GM11168 (cell line): ENCODE measurements around the gene TAF1B.

ENCODE experiments used
- in situ Hi-C: fragments of 300-500 bp; cut with MboI; formaldehyde crosslinking; loops from one replicate; pipeline ENCODE4 v1.12.0; 2022; ENCODE audit warnings: low sequenced_read_pairs; ENCODE audit not compliant: unreplicated experiment

Gene TAF1B

DNA sequence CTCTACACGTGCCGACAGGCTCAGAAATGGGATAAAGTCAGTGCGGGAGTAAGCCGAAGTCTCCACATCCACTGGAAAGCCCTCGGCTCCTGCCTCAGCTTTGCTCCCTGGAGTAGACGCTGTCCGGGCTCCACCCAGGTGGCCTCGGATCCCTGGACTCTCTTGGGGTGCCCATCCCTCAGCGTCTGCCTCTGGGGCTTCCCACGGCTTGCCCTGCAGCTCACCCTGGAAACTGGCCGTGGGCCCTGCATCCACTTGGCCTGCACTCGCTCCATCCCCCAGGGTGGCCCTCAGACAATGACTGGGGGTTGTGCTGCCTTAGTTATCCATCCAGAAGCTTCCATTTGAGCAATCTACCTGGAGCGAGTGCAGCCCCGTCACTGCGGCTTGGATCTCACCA lies 36.2 kb upstream of the TAF1B start:
- in situ Hi-C loops, result loop anchor here (25.0 kb wide), 1 partner anchor 230 kb away; the partner anchor contains the start of gene KLF11

DNA sequence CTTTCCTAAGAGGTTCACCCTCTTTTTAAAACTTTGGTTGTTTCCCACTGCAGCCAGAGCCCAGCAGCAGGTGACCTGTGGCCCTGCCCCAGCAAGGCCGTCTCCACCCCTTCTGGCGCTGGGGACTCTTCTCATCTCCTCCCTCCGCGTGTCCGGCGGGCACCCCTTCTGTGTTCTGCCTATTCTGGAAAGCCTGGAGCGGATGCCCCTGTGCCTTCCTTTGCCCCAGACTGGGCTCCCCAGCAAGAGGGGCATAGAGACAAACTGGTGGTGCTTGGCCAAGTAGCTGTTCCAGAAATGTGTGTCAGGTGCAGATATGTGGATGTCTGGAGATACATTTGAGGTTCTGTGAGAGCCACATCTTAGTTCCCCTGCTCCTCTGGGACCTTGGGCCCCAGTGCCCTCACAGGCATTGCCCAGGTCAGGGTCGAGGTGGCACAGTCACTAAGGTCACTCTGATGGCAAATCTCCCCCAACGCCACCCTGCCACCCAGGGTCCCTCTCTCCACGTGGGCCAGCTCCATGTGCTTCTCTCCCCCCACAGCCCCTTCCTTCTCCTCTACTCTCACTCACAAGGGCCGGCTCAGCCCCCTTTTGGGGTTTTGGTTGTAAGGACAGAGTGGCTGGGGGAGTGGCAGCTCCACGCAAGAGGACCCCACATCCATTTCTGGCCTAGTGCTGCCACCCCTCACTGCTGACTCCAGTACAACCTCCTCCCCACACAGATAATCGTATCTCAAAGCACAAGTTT lies 35.5 kb upstream of the TAF1B start:
- in situ Hi-C loops, result loop anchor here (25.0 kb wide), 1 partner anchor 230 kb away; the partner anchor contains the start of gene KLF11

- in situ Hi-C loops, result loop anchor here (25.0 kb wide), 1 partner anchor 229 kb away; the partner anchor contains the start of gene KLF11
These were observed 34.8 kb upstream of the TAF1B start for GRCh38 chr2:9808334-9809063.

DNA sequence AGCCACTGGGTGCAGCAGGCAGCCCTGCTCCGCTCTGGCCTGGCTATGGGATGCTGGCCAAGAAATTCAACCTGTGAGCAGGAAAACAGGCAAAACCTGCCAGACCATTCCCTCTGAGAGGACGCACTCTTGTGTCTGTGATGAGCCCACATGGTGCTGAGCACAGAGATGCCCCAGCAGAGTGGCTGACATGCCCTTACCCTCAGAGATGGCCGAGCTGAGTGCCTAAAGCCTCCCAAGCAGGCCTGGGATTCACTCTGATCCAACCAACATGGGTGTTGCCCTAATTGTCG lies 34.3 kb upstream of the TAF1B start:
- in situ Hi-C loops, result loop anchor here (25.0 kb wide), 1 partner anchor 228 kb away; the partner anchor contains the start of gene KLF11

- in situ Hi-C loops, result loop anchor here (25.0 kb wide), 1 partner anchor 228 kb away; the partner anchor contains the start of gene KLF11
These were observed 33.7 kb upstream of the TAF1B start for GRCh38 chr2:9809448-9810088.

DNA sequence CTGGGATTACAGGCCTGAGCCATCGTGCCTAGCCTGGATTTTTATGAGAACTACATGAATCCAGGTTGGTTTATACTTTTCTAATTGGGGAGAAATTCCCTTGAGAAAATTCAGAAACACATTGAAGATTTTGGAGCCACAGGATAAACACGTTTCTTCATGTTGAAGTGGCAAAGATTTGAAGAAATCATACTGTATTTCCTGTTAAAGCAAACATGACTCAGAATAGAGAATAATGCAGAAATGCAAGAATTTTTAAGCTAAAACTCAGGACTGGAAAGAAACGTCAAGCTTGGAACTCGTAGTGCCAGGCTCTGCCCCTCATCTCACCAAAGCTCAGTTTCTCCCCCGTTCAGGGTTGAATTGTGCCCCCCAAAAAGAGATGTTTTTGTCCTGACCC lies 32.1 kb upstream of the TAF1B start:
- in situ Hi-C loops, result loop anchor here (25.0 kb wide), 1 partner anchor 226 kb away; the partner anchor contains the start of gene KLF11

- in situ Hi-C loops, result loop anchor here (25.0 kb wide), 1 partner anchor 225 kb away; the partner anchor contains the start of gene KLF11
These were observed 31.4 kb upstream of the TAF1B start for GRCh38 chr2:9811679-9812511.

GRCh38 chr2:9812945-9813311 lies 30.3 kb upstream of the TAF1B start:
- in situ Hi-C loops, result loop anchor here (25.0 kb wide), 1 partner anchor 224 kb away; the partner anchor contains the start of gene KLF11

DNA sequence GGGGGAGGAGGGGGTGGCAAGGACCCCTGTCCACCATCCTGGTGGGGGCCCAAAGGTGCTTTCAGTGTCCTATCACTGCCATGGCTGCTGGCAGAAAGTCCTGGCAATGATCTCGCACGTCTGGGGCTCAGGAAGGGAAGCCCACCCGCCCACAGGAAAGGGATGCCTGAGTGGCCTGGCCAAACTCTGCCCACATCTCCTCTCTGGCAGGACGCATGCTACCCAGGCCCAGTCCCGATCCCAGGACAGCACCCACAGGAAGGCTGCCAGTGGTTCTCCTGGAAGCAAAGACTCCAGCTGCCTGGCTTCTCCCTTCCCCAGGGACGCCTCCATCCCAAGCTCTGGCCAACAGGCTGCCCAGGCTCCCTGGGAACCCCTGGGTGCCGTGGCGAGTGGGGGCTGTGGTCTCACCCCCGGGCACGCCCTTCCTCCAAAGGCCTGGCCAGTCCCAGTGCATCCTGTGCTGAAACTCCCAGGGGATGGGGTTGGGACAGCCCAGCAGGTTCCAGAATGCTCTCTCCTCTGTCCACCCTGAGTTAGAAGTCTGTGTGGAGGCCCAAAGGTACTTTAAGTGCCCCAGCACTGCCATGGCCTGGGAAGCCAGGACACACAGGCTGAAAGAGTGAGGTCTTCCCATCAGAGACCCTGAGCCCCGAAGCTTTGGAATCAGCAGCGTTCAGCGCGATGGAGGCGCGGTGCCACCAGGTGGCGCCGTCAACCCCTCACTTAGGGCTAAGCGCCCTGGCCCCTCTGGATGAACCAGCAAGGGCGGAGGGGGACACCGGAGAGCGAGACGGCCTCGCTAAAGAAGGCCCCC lies 29.8 kb upstream of the TAF1B start:
- in situ Hi-C loops, result loop anchor here (25.0 kb wide), 1 partner anchor 224 kb away; the partner anchor contains the start of gene KLF11

DNA sequence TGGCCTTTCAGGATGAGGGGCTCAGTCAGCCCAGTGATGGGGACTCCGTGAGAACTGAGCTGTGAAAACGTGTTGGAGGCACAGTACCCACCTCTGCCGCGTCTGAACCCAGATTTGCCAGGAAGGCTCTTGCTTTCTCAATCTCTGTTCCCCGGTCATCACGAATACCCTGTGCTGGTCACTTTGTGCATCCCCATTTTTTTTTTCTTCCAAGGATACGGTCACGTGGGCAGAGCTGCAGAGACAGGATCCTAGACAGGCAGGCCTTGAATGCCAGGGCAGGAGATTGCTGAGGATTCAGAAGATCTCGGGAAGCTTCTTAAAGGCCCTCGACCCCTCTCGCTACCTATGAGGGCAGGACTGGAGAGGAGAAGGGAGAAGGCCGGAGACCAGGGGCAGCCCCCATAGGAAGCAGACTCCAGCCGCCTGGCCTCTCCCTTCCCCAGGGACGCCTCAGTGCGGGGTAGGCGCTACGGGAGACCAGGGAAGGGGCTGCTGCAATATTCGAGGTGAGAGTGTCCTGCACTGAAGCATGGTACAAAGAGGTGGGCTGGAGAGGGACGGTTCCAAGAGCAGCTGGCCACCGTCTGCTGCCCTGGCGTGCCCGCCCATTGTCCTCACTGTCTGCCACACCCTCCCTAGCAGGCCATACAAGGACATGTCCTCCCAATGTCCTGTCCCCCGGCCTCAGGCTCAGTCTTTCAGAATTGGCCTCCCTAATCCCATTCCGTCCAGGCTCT lies 29.0 kb upstream of the TAF1B start:
- in situ Hi-C loops, result loop anchor here (25.0 kb wide), 1 partner anchor 223 kb away; the partner anchor contains the start of gene KLF11

DNA sequence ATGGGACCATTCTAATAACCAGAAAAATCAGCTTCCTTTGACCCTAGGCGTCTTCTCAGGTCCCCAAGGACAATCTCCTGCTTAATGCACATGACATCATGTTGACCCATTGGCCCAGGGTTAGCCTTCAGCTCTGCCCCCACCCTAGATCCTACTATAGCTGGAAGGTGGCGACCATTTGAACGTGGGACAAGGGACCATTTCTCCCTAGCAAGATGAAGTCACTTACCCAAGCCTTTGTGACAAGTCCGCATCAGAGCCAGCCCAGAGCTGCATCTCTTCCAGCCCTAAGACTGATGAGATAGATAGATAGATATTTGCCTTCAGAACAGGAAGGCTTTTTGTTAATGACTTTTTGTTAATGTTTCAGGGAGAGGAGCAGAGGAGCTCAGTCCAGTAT lies 28.2 kb upstream of the TAF1B start:
- in situ Hi-C loops, result loop anchor here (25.0 kb wide), 1 partner anchor 222 kb away; the partner anchor contains the start of gene KLF11

GRCh38 chr2:9815844-9816279 lies 27.4 kb upstream of the TAF1B start:
- in situ Hi-C loops, result loop anchor here (25.0 kb wide), 1 partner anchor 221 kb away; the partner anchor contains the start of gene KLF11

GRCh38 chr2:9818097-9818496 lies 25.2 kb upstream of the TAF1B start:
- in situ Hi-C loops, result loop anchor here (25.0 kb wide), 1 partner anchor 219 kb away; the partner anchor contains the start of gene KLF11

GRCh38 chr2:9819551-9819950 lies 23.7 kb upstream of the TAF1B start:
- in situ Hi-C loops, result loop anchor here (25.0 kb wide), 1 partner anchor 218 kb away; the partner anchor contains the start of gene KLF11

DNA sequence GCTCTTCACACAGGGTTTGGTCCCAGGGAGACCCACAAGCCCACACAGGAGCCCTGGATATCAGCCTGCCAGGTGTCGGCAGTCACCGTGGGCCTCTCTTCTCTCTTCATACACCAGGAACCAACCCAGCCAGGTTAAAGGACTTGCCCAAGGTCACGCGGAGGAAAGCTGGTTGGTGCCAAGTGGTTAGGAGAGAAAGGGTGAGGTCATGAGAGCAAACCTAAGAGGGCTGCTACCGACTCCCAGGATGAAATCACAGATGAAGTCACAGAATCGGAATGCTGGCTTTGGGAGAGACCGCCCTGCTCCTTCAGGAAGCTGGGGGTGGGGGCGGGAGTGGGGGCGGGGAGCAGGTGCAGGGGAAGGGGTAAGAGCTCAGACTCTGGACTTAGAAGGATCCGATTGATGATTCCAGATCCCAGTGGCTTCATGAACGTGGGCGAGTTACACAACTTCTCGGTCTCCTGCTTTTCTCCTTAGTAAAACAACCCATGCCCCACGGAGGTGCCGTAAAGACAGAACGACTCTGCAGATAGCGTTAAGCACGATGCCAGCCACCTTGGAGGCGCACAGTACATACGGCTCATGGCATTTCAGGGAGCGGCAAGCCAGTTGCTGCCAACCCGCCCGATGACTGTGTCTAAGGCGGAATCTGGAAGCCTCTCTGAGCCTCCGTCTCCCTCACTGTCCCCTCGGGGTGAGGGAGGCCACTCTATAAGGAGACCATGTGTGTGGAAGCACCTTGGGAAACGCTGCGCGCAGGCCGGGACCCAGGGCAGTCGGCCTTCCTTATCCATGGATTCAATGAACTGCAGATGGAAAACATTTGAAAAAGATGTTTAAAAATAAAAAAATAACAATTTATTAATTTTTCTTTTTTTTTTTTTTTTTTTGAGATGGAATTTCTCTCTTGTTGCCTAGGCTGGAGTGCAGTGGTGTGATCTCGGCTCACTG lies 23.0 kb upstream of the TAF1B start:
- in situ Hi-C loops, result loop anchor here (25.0 kb wide), 1 partner anchor 217 kb away; the partner anchor contains the start of gene KLF11

DNA sequence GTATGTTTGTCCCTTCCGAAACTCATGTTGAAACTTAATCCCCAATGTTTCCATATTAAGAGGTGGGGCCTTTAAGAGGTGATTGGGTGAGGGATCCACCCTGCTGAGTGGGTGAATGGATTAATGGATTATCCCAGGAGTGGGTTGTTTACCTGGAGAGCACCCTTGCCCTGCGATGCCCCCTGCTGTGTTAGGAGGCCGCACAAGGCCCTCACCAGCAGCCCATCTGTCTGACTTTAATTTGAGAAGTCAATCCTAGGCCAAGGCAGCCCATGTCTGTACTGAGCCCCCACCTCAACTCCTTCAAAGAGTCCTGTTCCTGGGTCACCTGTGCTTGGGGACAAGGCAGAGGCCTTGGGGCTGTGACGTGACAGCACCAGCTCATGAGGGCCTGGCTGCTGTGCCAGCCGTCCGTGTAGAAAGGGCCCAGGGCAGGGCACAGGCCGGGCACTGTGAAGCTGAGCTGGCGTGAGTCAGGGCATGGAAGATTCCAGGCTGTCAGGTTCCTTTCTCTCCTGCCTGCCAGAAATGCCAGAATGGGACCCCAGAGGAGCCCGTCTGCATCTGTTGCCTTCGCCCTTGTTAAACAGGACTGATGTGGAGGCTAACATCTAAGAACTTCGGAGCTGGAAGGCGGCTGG lies 21.3 kb upstream of the TAF1B start:
- in situ Hi-C loops, result loop anchor here (25.0 kb wide), 1 partner anchor 215 kb away; the partner anchor contains the start of gene KLF11
